ENCODE results near the gene MAP2K5.

GRCh38 chr15:67692573-67692972, 150.1 kb downstream of the MAP2K5 start:
- TF ChIP-seq CTCF (IDR thresholded peaks at IDR 0.05; ENCODE audit: low read length) (no peak), EZH2phosphoT487 (IDR thresholded peaks at IDR 0.05; ENCODE audit: low read length) (no peak)

Measured in MM.1S (cell line).